ENCODE measurements around the gene GBGT1. TPM values are rescaled to one million over a fixed set of nuclear protein-coding genes. Genes with fewer than 3 reads are reported as not detected.

The GBGT1 gene
- polyA plus RNA-seq, 1 of the 3 experiments (the other 2 are of a cell fraction), result 0.51 TPM

GRCh38 chr9:133194597-133194996 is 30.9 kb upstream of the GBGT1 start:
- Histone ChIP-seq H2AFZ (ENCODE audit: low read depth) (no peak overlapping the region), H3K27ac (ENCODE audit: low read depth in 2 of 2, low read length in 1 of 2) (no peak overlapping the region), H3K27me3 (ENCODE audit: insufficient read depth) (peaks cover 40% of the 10 kb centered on the region), H4K20me1 (ENCODE audit: insufficient read depth) (no peaks in the 10 kb centered on the region), H3K9me3 (no peaks in the 10 kb centered on the region), H3K36me3 (replicated peaks in 1 of 2; ENCODE audit: control insufficient read depth in 1 of 2, insufficient read depth in 2 of 2, low read length in 1 of 2) (no peaks in the 10 kb centered on the region), H3K4me2 (no peak overlapping the region), H3K9me2 (no peaks in the 10 kb centered on the region), H3K79me2 (ENCODE audit: insufficient read depth) (no peaks in the 10 kb centered on the region), H3K4me1 (ENCODE audit: control insufficient read depth in 1 of 2, insufficient read depth in 2 of 2, low read depth in 1 of 2, low read length in 1 of 2) (no peaks in the 10 kb centered on the region), H3K4me3 (ENCODE audit: low read depth in 2 of 2, low read length in 1 of 2) (no peak overlapping the region), H3K9ac (no peak overlapping the region), H3F3A (replicated peaks; ENCODE audit: insufficient read depth) (no peaks in the 10 kb centered on the region)
- no peak for DNase-seq
- WGBS (ENCODE audit: low lambda C conversion rate), result 13% methylated on average over 4 of the region's 4 CpGs
- TF ChIP-seq, protein P1, sequence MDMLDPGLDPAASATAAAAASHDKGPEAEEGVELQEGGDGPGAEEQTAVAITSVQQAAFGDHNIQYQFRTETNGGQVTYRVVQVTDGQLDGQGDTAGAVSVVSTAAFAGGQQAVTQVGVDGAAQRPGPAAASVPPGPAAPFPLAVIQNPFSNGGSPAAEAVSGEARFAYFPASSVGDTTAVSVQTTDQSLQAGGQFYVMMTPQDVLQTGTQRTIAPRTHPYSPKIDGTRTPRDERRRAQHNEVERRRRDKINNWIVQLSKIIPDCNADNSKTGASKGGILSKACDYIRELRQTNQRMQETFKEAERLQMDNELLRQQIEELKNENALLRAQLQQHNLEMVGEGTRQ (IDR thresholded peaks at IDR 0.05; ENCODE audit: borderline replicate concordance, low read depth, low read length), result no peak
- TF ChIP-seq TCF12 (IDR thresholded peaks at IDR 0.05) (no peak), POLR2AphosphoS5 (IDR thresholded peaks at IDR 0.05; ENCODE audit: low read depth, low read length) (no peak), MEF2A (IDR thresholded peaks at IDR 0.05; ENCODE audit: borderline replicate concordance, low read depth) (no peak), MXI1 (IDR thresholded peaks at IDR 0.05; ENCODE audit: low read depth, low read length) (no peak), EZH2phosphoT487 (IDR thresholded peaks at IDR 0.05; ENCODE audit: borderline replicate concordance, low read depth) (no peak), CHD2 (IDR thresholded peaks at IDR 0.05; ENCODE audit: low read length, partially characterized antibody) (no peak), NFIC (IDR thresholded peaks at IDR 0.05; ENCODE audit: borderline replicate concordance) (no peak), RXRA (IDR thresholded peaks at IDR 0.05; ENCODE audit: borderline replicate concordance, low read depth) (no peak), RFX5 (IDR thresholded peaks at IDR 0.05; ENCODE audit: low read length) (no peak), FOXJ3 (CRISPR knock-in tag; IDR thresholded peaks at IDR 0.05) (no peak), SMC3 (IDR thresholded peaks at IDR 0.05; ENCODE audit: low read depth, low read length) (no peak), USF1 (IDR thresholded peaks at IDR 0.05; ENCODE audit: borderline replicate concordance, low read depth) (no peak), FOSL2 (IDR thresholded peaks at IDR 0.05; ENCODE audit: borderline replicate concordance, low read depth) (no peak), GATA2 (CRISPR knock-in tag; IDR thresholded peaks at IDR 0.05) (no peak), TAF1 (IDR thresholded peaks at IDR 0.05; ENCODE audit: borderline replicate concordance, low read depth, low read length) (no peak), EP300 (IDR thresholded peaks at IDR 0.05; ENCODE audit: borderline replicate concordance in 1 of 2, low read depth in 1 of 2, low read length in 1 of 2) (no peak)
- TF ChIP-seq, protein P2, sequence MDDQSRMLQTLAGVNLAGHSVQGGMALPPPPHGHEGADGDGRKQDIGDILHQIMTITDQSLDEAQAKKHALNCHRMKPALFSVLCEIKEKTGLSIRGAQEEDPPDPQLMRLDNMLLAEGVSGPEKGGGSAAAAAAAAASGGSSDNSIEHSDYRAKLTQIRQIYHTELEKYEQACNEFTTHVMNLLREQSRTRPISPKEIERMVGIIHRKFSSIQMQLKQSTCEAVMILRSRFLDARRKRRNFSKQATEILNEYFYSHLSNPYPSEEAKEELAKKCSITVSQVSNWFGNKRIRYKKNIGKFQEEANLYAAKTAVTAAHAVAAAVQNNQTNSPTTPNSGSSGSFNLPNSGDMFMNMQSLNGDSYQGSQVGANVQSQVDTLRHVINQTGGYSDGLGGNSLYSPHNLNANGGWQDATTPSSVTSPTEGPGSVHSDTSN (IDR thresholded peaks at IDR 0.05), result no peak
- CTCF ChIA-PET, result interaction anchor here (0.6 to 1.2 kb wide), 2 partner anchors 8 to 12 kb away, joined by 3 to 4 read pairs; no protein-coding TSS in a partner anchor
- POLR2A ChIA-PET, result no interaction called here
